Mesenchymal stem cell (in vitro differentiated cells and primary cell): ENCODE results near the gene ZBTB5.

Experiments
- DNase-seq: peaks from one replicate; pipeline ENCODE4 v3.0.0-alpha.2; 2013
- H2AFZ ChIP-seq: one replicate; pipeline ENCODE4 v1.6.1; 2013; ENCODE audit warnings: low read depth, mild to moderate bottlenecking, control low read depth, inconsistent platforms, low read length, moderate library complexity
- H2AK5ac ChIP-seq: 2 replicates; pipeline ENCODE4 v1.6.1; 2013; ENCODE audit warnings: low read length, moderate library complexity, mild to moderate bottlenecking, inconsistent platforms; ENCODE audit not compliant: severe bottlenecking
- H2BK120ac ChIP-seq: one replicate; pipeline ENCODE4 v1.6.1; 2013; ENCODE audit warnings: low read depth, mild to moderate bottlenecking, inconsistent platforms, low read length, moderate library complexity
- H2BK12ac ChIP-seq, 2 experiments: one replicate each; pipeline ENCODE4 v1.6.1; 2013; ENCODE audit warnings: inconsistent platforms in 2 of 2, low read length in 2 of 2, mild to moderate bottlenecking in 2 of 2, moderate library complexity in 2 of 2, control low read depth in 1 of 2
- H2BK15ac ChIP-seq: one replicate; pipeline ENCODE4 v1.6.1; 2013; ENCODE audit warnings: mild to moderate bottlenecking, low read depth, inconsistent platforms; ENCODE audit not compliant: poor library complexity, severe bottlenecking
- H2BK5ac ChIP-seq: 2 replicates; pipeline ENCODE4 v1.6.1; 2013; ENCODE audit warnings: low read depth, mild to moderate bottlenecking, low read length, control low read depth, inconsistent platforms; ENCODE audit not compliant: poor library complexity, severe bottlenecking
- H3K14ac ChIP-seq, 2 experiments: one replicate each; pipeline ENCODE4 v1.6.1; 2013; ENCODE audit warnings: inconsistent platforms in 2 of 2, low read length in 2 of 2, control low read depth in 1 of 2, mild to moderate bottlenecking in 1 of 2, moderate library complexity in 1 of 2
- H3K18ac ChIP-seq, 2 experiments: one replicate each; pipeline ENCODE4 v1.6.1; 2013; ENCODE audit warnings: inconsistent platforms in 2 of 2, low read length in 2 of 2, control low read depth in 1 of 2, low read depth in 1 of 2, mild to moderate bottlenecking in 1 of 2
- H3K23ac ChIP-seq, 2 experiments: one replicate each; pipeline ENCODE4 v1.6.1; 2013; ENCODE audit warnings: inconsistent platforms in 2 of 2, low read length in 2 of 2, mild to moderate bottlenecking in 2 of 2, moderate library complexity in 2 of 2, control low read depth in 1 of 2
- H3K27ac ChIP-seq: 2 replicates; pipeline ENCODE4 v1.5.1; 2013; ENCODE audit warnings: mild to moderate bottlenecking, moderate library complexity, low read length, control low read depth, inconsistent platforms; ENCODE audit not compliant: poor library complexity, severe bottlenecking
- H3K27me3 ChIP-seq, 2 experiments: 2 replicates each; pipeline versions ENCODE4 v1.6.1 to v1.7.0; 2013; ENCODE audit warnings: low read length in 2 of 2, mild to moderate bottlenecking in 2 of 2, moderate library complexity in 2 of 2, control low read depth in 1 of 2, inconsistent platforms in 1 of 2; ENCODE audit not compliant: control insufficient read depth in 1 of 2, insufficient read depth in 1 of 2
- H3K36me3 ChIP-seq, 2 experiments: 2 replicates each; pipeline versions ENCODE4 v1.6.1 to v1.7.0; 2013; ENCODE audit warnings: low read length in 2 of 2, control low read depth in 1 of 2, inconsistent platforms in 1 of 2, low read depth in 1 of 2, mild to moderate bottlenecking in 1 of 2; ENCODE audit not compliant: insufficient read depth in 2 of 2, control insufficient read depth in 1 of 2
- H3K4ac ChIP-seq, 2 experiments: one replicate each; pipeline ENCODE4 v1.6.1; 2013; ENCODE audit warnings: inconsistent platforms in 2 of 2, low read length in 2 of 2, mild to moderate bottlenecking in 2 of 2, moderate library complexity in 2 of 2, control low read depth in 1 of 2, low read depth in 1 of 2
- H3K4me1 ChIP-seq: 2 replicates; pipeline ENCODE4 v1.6.1; 2013; ENCODE audit warnings: low read depth, low read length, control low read depth; ENCODE audit not compliant: control insufficient read depth, insufficient read depth
- H3K4me2 ChIP-seq: 2 replicates; pipeline ENCODE4 v1.6.1; 2013; ENCODE audit warnings: low read length, mild to moderate bottlenecking, inconsistent platforms; ENCODE audit not compliant: poor library complexity, severe bottlenecking
- H3K4me3 ChIP-seq, 2 experiments: 2 replicates each; pipeline versions ENCODE4 v1.5.1 to v1.7.0; 2013; ENCODE audit warnings: low read length in 2 of 2, mild to moderate bottlenecking in 2 of 2, control low read depth in 1 of 2, low read depth in 1 of 2; ENCODE audit not compliant: insufficient read depth in 1 of 2
- H3K79me1 ChIP-seq: replicated peaks from 2 replicates; pipeline ENCODE4 v1.6.1; 2013; ENCODE audit warnings: mild to moderate bottlenecking, control low read depth, low read length, inconsistent platforms; ENCODE audit not compliant: poor library complexity, severe bottlenecking
- H3K9ac ChIP-seq: 2 replicates; pipeline ENCODE4 v1.7.0; 2013; ENCODE audit warnings: mild to moderate bottlenecking, low read length, moderate library complexity
- H3K9me3 ChIP-seq: 2 replicates; pipeline ENCODE4 v1.7.0; 2013; ENCODE audit warnings: mild to moderate bottlenecking, low read length; ENCODE audit not compliant: control insufficient read depth
- H4K8ac ChIP-seq: one replicate; pipeline ENCODE4 v1.6.1; 2013; ENCODE audit warnings: inconsistent platforms, mild to moderate bottlenecking, low read length, moderate library complexity
- H4K91ac ChIP-seq: one replicate; pipeline ENCODE4 v1.6.1; 2013; ENCODE audit warnings: mild to moderate bottlenecking, low read length, inconsistent platforms
- WGBS: methylation state at CpG from one replicate; pipeline ENCODE4 v1.1.7; 2013; ENCODE audit warnings: mixed read lengths; 5-methylcytosine and 5-hydroxymethylcytosine counted together

Gene ZBTB5

DNA sequence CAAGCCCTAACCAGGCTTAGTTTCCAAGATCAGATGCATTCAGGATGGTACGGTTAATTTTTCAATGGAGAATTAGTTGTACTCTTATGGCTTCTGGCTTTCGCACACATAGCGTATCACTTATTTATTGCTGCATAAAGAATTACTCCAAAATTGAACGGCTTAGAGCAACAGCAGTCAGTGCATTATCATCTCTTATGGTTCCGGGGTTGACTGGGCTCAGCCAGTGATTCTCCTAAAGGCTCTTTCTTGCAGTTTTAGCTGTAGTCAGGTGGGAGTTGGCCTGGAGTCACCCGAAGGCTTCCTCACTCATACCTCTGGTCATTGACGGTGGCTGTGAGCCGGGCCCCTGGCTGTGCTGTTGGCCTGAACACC is 43.3 kb downstream of the ZBTB5 start:
- peak overlapping the region; percentile 87 for H2AFZ ChIP-seq
- H3K14ac ChIP-seq, result peak overlapping the region in 1 of 2 experiments; percentile 57
- H3K4me3 ChIP-seq, result peak overlapping the region; percentile 87 to 90
- H3K79me1 ChIP-seq, result peaks cover 18% of the 10 kb centered on the region
- H2BK12ac ChIP-seq, result no peak overlapping the region
- H2BK120ac ChIP-seq, result no peak overlapping the region
- H3K4me1 ChIP-seq, result peaks cover 25% of the 10 kb centered on the region
- H3K18ac ChIP-seq, result peak overlapping the region; percentile 54 to 81
- peak overlapping the region; percentile 79 for H4K91ac ChIP-seq
- H3K27ac ChIP-seq, result peak overlapping the region; percentile 29
- no peak overlapping the region for H2AK5ac ChIP-seq
- H3K4ac ChIP-seq, result peak overlapping the region; percentile 30 to 37
- no peaks in the 10 kb centered on the region for H3K27me3 ChIP-seq
- H2BK5ac ChIP-seq, result no peak overlapping the region
- peak overlapping the region; percentile 79 for H3K4me2 ChIP-seq
- no peak for DNase-seq
- H3K36me3 ChIP-seq, result peaks cover 13 to 21% of the 10 kb centered on the region in 2 experiments
- peak overlapping the region; percentile 83 for H4K8ac ChIP-seq
- peak overlapping the region; percentile 50 for H2BK15ac ChIP-seq
- 77% methylated on average over 8 of the region's 8 CpGs for WGBS
- H3K23ac ChIP-seq, result no peak overlapping the region
- H3K9ac ChIP-seq, result peak overlapping the region; percentile 97
- no peaks in the 10 kb centered on the region for H3K9me3 ChIP-seq

DNA sequence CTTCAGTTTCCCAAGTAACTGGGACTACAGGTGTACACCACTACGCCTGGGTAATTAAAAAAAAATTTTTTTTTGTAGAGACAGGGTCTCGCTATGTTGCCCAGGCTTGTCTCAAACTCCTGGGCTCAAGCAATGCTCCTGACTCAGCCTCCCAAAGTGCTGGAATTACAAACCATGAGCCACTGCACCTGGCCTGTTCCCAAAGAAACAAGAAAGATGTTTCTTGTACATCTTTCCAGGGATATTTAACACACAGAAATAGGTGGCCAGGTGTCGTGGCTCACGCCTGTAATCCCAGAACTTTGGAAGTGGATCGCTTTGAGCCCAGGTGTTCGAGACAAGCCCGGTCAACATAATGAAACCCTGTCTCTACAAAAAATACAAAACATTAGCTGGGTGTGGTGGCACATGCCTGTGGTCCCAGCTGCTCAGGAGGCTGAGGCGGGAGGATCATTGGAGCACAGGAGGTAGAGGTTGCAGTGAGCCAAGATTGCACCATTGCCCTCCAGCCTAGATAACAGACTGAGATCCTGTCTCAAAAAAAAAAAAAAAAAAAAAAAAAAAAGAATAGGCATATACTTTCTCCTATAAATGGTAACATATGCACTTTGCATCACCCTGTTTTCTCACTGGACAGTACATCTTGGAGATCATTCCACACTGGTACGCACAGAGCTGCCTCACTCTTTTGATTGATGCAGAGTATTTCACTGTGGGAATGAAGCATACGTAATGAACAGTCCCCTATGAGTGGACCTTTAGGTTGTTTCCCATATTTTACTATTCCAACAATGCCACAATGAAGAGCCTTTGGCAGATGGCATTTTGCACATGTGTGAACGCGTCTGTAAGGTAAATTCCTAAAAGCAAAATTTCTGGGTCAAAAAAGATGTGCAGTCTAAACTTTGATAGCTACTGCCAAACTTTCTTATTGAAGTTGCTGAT is 44.7 kb downstream of the ZBTB5 start:
- H2BK120ac ChIP-seq, result no peak overlapping the region
- H2AK5ac ChIP-seq, result no peak overlapping the region

GRCh38 chr9:37419204-37419603 is 46.0 kb downstream of the ZBTB5 start:
- Histone ChIP-seq H3K36me3 (peaks cover 0 to 3% of the 10 kb centered on the region in 2 experiments), H2BK120ac (no peak overlapping the region), H4K8ac (no peak overlapping the region), H3K27me3 (no peaks in the 10 kb centered on the region), H3K4me3 (no peak overlapping the region), H2AK5ac (no peak overlapping the region), H3K23ac (no peak overlapping the region), H2AFZ (no peak overlapping the region), H3K4me2 (no peak overlapping the region), H3K4me1 (peaks cover 24% of the 10 kb centered on the region), H2BK12ac (no peak overlapping the region), H3K18ac (no peak overlapping the region), H3K14ac (no peak overlapping the region), H3K9ac (no peak overlapping the region), H3K4ac (no peak overlapping the region), H3K27ac (no peak overlapping the region), H4K91ac (no peak overlapping the region), H2BK15ac (no peak overlapping the region), H3K79me1 (no peaks in the 10 kb centered on the region), H3K9me3 (no peaks in the 10 kb centered on the region), H2BK5ac (no peak overlapping the region)
- 96% methylated on average over 5 of the region's 5 CpGs for WGBS
- no peak for DNase-seq

More for the DNA sequence above, 44.7 kb downstream of the ZBTB5 start:
- Histone ChIP-seq H3K4me2 (no peak overlapping the region), H3K23ac (no peak overlapping the region), H3K36me3 (peaks cover 1 to 15% of the 10 kb centered on the region in 2 experiments), H2BK15ac (no peak overlapping the region), H3K9ac (no peak overlapping the region), H2BK12ac (no peak overlapping the region), H2BK5ac (no peak overlapping the region), H3K27me3 (no peaks in the 10 kb centered on the region), H4K8ac (no peak overlapping the region), H3K18ac (no peak overlapping the region), H3K27ac (no peak overlapping the region), H3K14ac (no peak overlapping the region), H3K79me1 (peaks cover 9% of the 10 kb centered on the region), H3K4me3 (no peak overlapping the region), H3K4me1 (peaks cover 28% of the 10 kb centered on the region), H4K91ac (no peak overlapping the region), H2AFZ (no peak overlapping the region), H3K4ac (no peak overlapping the region), H3K9me3 (no peaks in the 10 kb centered on the region)
- no peak for DNase-seq
- WGBS, result 89% methylated on average over 10 of the region's 12 CpGs

DNA sequence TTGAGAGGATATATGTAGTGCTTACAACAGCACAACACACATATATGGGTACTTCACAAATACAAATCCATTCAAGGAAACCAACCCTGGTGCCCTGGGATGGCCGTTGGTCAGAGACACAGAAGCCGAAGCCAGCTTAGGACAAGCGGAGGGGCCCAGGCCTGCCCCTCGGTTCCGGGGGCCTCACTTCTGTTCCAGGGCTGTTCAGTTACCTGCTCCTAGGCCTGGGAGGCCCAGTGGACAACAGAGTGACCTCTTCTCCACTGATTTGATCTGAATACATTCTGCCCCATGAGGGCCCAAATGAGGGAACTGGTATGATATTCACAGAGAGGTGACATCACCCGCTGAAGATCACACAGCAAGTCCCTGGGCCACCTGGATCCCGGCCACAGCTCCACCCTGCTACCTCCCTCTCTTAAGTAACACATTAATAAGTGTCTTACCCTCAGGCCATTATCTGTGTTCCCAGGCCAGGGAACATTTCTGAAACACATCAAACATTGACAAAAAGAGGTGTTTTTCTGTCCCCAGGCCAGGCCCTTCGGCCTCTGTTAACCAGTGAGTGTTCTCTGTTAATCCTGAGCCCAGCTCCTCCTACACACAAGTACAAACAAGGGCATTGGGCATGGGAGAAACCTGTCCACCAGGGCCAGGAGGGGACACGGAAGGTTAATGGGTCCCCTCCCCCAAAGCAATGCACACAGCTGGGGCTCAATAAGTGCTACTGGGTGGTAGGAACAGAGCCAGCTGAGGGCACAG is 47.2 kb downstream of the ZBTB5 start:
- Histone ChIP-seq H3K4me3 (no peak overlapping the region), H2AK5ac (no peak overlapping the region), H3K23ac (no peak overlapping the region), H3K18ac (no peak overlapping the region), H2AFZ (no peak overlapping the region), H3K27me3 (no peaks in the 10 kb centered on the region), H3K4me2 (no peak overlapping the region), H2BK120ac (no peak overlapping the region), H3K27ac (no peak overlapping the region), H3K36me3 (no peaks in the 10 kb centered on the region), H3K9me3 (no peaks in the 10 kb centered on the region), H3K79me1 (no peaks in the 10 kb centered on the region), H4K91ac (no peak overlapping the region), H4K8ac (no peak overlapping the region), H2BK12ac (no peak overlapping the region), H3K4ac (no peak overlapping the region), H2BK15ac (no peak overlapping the region), H3K9ac (no peak overlapping the region), H3K14ac (no peak overlapping the region), H2BK5ac (no peak overlapping the region), H3K4me1 (peaks cover 21% of the 10 kb centered on the region)
- DNase-seq, result no peak
- 91% methylated on average over 9 of the region's 9 CpGs for WGBS
